Measurements from ENCODE around the gene TSEN2.

GRCh38 chr3:12489832-12490231 lies 5.6 kb downstream of the TSEN2 start:
- TF ChIP-seq, protein P1, sequence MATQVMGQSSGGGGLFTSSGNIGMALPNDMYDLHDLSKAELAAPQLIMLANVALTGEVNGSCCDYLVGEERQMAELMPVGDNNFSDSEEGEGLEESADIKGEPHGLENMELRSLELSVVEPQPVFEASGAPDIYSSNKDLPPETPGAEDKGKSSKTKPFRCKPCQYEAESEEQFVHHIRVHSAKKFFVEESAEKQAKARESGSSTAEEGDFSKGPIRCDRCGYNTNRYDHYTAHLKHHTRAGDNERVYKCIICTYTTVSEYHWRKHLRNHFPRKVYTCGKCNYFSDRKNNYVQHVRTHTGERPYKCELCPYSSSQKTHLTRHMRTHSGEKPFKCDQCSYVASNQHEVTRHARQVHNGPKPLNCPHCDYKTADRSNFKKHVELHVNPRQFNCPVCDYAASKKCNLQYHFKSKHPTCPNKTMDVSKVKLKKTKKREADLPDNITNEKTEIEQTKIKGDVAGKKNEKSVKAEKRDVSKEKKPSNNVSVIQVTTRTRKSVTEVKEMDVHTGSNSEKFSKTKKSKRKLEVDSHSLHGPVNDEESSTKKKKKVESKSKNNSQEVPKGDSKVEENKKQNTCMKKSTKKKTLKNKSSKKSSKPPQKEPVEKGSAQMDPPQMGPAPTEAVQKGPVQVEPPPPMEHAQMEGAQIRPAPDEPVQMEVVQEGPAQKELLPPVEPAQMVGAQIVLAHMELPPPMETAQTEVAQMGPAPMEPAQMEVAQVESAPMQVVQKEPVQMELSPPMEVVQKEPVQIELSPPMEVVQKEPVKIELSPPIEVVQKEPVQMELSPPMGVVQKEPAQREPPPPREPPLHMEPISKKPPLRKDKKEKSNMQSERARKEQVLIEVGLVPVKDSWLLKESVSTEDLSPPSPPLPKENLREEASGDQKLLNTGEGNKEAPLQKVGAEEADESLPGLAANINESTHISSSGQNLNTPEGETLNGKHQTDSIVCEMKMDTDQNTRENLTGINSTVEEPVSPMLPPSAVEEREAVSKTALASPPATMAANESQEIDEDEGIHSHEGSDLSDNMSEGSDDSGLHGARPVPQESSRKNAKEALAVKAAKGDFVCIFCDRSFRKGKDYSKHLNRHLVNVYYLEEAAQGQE (IDR thresholded peaks at IDR 0.05; ENCODE audit: insufficient read depth in 1 of 2, low read depth in 2 of 2, low read length in 1 of 2) = no peak
- TF ChIP-seq CTCF (IDR thresholded peaks at IDR 0.05) (no peak), TCF7L2 (IDR thresholded peaks at IDR 0.05; ENCODE audit: low read depth, low read length) (no peak), POLR2AphosphoS5 (IDR thresholded peaks at IDR 0.05; ENCODE audit: low read depth, low read length) (no peak), SIN3A (IDR thresholded peaks at IDR 0.05; ENCODE audit: borderline replicate concordance, insufficient read depth, low read depth, low read length) (no peak)
